ENCODE data around the gene TIMM22. TPM values are rescaled to one million over a fixed set of nuclear protein-coding genes. Genes with fewer than 3 reads are reported as not detected.
"Not testable (repeated sequence)": the region's sequence is repeated elsewhere in the genome, so short reads cannot be mapped to it uniquely, and the experiment has no call there.

The TIMM22 gene
- total RNA-seq, 2 donors from 2014 or later = 13.6 to 14.6 TPM

DNA sequence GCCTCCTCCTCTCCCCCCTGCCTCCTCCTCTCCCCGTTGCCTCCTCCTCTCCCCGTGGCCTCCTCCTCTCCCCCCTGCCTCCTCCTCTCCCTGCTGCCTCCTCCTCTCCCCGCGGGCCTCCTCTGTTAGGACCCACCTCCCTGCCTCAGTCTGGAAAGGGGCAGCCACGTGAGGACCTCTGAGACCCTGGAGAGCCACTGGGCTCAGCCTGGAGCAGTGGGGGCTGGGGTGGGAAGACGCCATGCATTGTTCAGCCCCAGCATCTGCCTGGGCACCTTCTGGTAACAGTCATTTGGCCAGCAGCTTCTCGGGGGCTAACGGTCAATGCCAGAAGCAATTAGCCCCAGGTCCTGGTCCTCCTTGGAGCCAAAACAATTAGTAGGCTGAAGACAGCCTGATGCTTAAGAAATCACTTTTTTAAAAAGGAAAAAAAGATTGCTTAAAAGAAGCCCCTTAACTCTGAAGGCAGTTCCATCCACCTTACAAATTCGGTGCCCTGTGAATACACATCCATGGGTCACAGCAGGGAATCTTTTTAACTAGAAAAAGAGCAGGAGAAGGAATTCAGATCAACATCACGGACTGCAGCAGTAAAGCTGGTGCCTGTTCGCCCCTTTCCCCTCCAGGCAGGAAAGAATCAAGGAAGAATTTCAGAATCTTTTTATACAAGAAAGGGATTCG lies 47.2 kb upstream of the TIMM22 start:
- H3K4me1 ChIP-seq (ENCODE audit: control insufficient read depth, insufficient read depth, low read length) = peaks cover 9% of the 10 kb centered on the region
- H3K9me3 Mint-ChIP-seq = no peaks in the 10 kb centered on the region
- H3K36me3 Mint-ChIP-seq (ENCODE audit: low read depth) = peaks cover 28% of the 10 kb centered on the region
- peak overlapping the region; percentile 95 for H3K27ac Mint-ChIP-seq
- H3K27me3 ChIP-seq (ENCODE audit: control insufficient read depth, insufficient read depth, low read length, poor library complexity, severe bottlenecking) = no peaks in the 10 kb centered on the region
- H3K4me3 ChIP-seq (ENCODE audit: low read length) = peak overlapping the region; percentile 60
- DNase-seq = peak; percentile 90
- TF ChIP-seq, protein P1, sequence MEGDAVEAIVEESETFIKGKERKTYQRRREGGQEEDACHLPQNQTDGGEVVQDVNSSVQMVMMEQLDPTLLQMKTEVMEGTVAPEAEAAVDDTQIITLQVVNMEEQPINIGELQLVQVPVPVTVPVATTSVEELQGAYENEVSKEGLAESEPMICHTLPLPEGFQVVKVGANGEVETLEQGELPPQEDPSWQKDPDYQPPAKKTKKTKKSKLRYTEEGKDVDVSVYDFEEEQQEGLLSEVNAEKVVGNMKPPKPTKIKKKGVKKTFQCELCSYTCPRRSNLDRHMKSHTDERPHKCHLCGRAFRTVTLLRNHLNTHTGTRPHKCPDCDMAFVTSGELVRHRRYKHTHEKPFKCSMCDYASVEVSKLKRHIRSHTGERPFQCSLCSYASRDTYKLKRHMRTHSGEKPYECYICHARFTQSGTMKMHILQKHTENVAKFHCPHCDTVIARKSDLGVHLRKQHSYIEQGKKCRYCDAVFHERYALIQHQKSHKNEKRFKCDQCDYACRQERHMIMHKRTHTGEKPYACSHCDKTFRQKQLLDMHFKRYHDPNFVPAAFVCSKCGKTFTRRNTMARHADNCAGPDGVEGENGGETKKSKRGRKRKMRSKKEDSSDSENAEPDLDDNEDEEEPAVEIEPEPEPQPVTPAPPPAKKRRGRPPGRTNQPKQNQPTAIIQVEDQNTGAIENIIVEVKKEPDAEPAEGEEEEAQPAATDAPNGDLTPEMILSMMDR (conservative IDR thresholded peaks at IDR 0.05) = no peak
- peak overlapping the region; percentile 73 for H3K9ac ChIP-seq (ENCODE audit: extremely low read depth, low read length, poor library complexity, severe bottlenecking)
- H3K9me3 ChIP-seq (ENCODE audit: control insufficient read depth, low read length) = no peaks in the 10 kb centered on the region
- peak overlapping the region; percentile 37 for H3K4me3 Mint-ChIP-seq
- WGBS, 2 experiments (ENCODE audit: insufficient coverage in 1 of 2, insufficient read length in 1 of 2) = 31 to 34% methylated on average over 7 to 10 of the region's 12 CpGs
- H3K27me3 Mint-ChIP-seq (ENCODE audit: insufficient read depth) = no peaks in the 10 kb centered on the region
- peaks cover 21% of the 10 kb centered on the region for H3K4me1 Mint-ChIP-seq
- peak overlapping the region; percentile 96 for H3K27ac ChIP-seq (ENCODE audit: low read depth, low read length)
- peaks cover 32% of the 10 kb centered on the region for H3K36me3 ChIP-seq (ENCODE audit: control insufficient read depth, insufficient read depth, low read length)

GRCh38 chr17:951325-952132 lies 45.4 kb upstream of the TIMM22 start:
- H3K27ac ChIP-seq (ENCODE audit: low read depth, low read length) = peak overlapping the region; percentile 99
- 10 to 11% methylated on average over 11 to 20 of the region's 27 CpGs for WGBS, 2 experiments (ENCODE audit: insufficient coverage in 1 of 2, insufficient read length in 1 of 2)
- H3K27me3 Mint-ChIP-seq (ENCODE audit: insufficient read depth) = no peaks in the 10 kb centered on the region
- peaks cover 32% of the 10 kb centered on the region for H3K36me3 ChIP-seq (ENCODE audit: control insufficient read depth, insufficient read depth, low read length)
- peak overlapping the region; percentile 73 for H3K9ac ChIP-seq (ENCODE audit: extremely low read depth, low read length, poor library complexity, severe bottlenecking)
- no peaks in the 10 kb centered on the region for H3K9me3 Mint-ChIP-seq
- H3K4me1 Mint-ChIP-seq = peaks cover 15% of the 10 kb centered on the region
- H3K9me3 ChIP-seq (ENCODE audit: control insufficient read depth, low read length) = no peaks in the 10 kb centered on the region
- TF ChIP-seq, protein P1 (conservative IDR thresholded peaks at IDR 0.05) = no peak
- peaks cover 27% of the 10 kb centered on the region for H3K36me3 Mint-ChIP-seq (ENCODE audit: low read depth)
- peaks cover 9% of the 10 kb centered on the region for H3K4me1 ChIP-seq (ENCODE audit: control insufficient read depth, insufficient read depth, low read length)
- peak overlapping the region; percentile 95 for H3K27ac Mint-ChIP-seq
- H3K4me3 Mint-ChIP-seq = peak overlapping the region; percentile 37
- H3K4me3 ChIP-seq (ENCODE audit: low read length) = no peak overlapping the region
- peak; percentile 97 for DNase-seq
- H3K27me3 ChIP-seq (ENCODE audit: control insufficient read depth, insufficient read depth, low read length, poor library complexity, severe bottlenecking) = no peaks in the 10 kb centered on the region

DNA sequence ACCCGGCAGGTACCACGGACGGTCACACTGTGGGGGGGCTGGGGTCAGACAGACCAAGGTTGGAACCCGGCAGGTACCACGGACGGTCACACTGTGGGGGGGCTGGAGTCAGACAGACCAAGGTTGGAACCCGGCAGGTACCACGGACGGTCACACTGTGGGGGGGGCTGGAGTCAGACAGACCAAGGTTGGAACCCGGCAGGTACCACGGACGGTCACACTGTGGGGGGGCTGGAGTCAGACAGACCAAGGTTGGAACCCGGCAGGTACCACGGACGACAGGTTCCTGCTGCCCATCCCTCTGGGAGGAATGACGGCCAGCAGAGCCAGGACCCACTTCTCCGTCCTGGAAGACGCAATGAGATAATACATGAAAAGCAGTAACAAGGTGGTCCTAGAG lies 44.3 kb upstream of the TIMM22 start:
- not testable (repeated sequence) for H3K9me3 Mint-ChIP-seq; H3K27ac ChIP-seq (ENCODE audit: low read depth, low read length); H3K27me3 ChIP-seq (ENCODE audit: control insufficient read depth, insufficient read depth, low read length, poor library complexity, severe bottlenecking); H3K4me3 Mint-ChIP-seq; H3K27me3 Mint-ChIP-seq (ENCODE audit: insufficient read depth); H3K9ac ChIP-seq (ENCODE audit: extremely low read depth, low read length, poor library complexity, severe bottlenecking); H3K4me3 ChIP-seq (ENCODE audit: low read length); H3K9me3 ChIP-seq (ENCODE audit: control insufficient read depth, low read length); H3K4me1 ChIP-seq (ENCODE audit: control insufficient read depth, insufficient read depth, low read length)
- 92 to 100% methylated on average over 6 to 11 of the region's 18 CpGs for WGBS, 2 experiments (ENCODE audit: insufficient coverage in 1 of 2, insufficient read length in 1 of 2)
- Mint-ChIP-seq H3K27ac (peak overlapping the region; percentile 88), H3K4me1 (peaks cover 16% of the 10 kb centered on the region), H3K36me3 (ENCODE audit: low read depth) (peaks cover 29% of the 10 kb centered on the region)
- peaks cover 34% of the 10 kb centered on the region for H3K36me3 ChIP-seq (ENCODE audit: control insufficient read depth, insufficient read depth, low read length)
- DNase-seq = peak; percentile 60

All from endodermal cell (in vitro differentiated cells).